Endothelial cell of umbilical vein (primary cell): ENCODE results near the gene KPNA1.

ENCODE experiments used
- MAX ChIP-seq: IDR thresholded peaks from 2 replicates; pipeline ENCODE4 v1.6.1; 2011; ENCODE audit not compliant: insufficient read depth, insufficient read length
- POLR2AphosphoS5 ChIP-seq: IDR thresholded peaks from 2 replicates; pipeline ENCODE4 v1.6.1; 2012; ENCODE audit warnings: low read depth, mild to moderate bottlenecking, control low read depth, low read length, moderate library complexity; ENCODE audit not compliant: insufficient read depth

GRCh38 chr3:122464659-122465058 lies 50.1 kb downstream of the KPNA1 start:
- TF ChIP-seq MAX (no peak), POLR2AphosphoS5 (no peak)
